Measurements from ENCODE around the gene NF2.

The NF2 gene

GRCh38 chr22:29567338-29567737 is 36.1 kb upstream of the NF2 start:
- no peak overlapping the region for H3K4me3 ChIP-seq (ENCODE audit: low read depth, low read length)
- no peak for DNase-seq
- H3K27me3 ChIP-seq = no peaks in the 10 kb centered on the region
- TF ChIP-seq CTCF (IDR thresholded peaks at IDR 0.05; ENCODE audit: low read depth, low read length) = no peak
- no peaks in the 10 kb centered on the region for H3K4me1 ChIP-seq
- peaks cover 13% of the 10 kb centered on the region for H3K36me3 ChIP-seq
- H3K9me3 ChIP-seq = no peaks in the 10 kb centered on the region

- Histone ChIP-seq H3K4me3 (ENCODE audit: low read depth, low read length) (no peak overlapping the region), H3K27me3 (no peaks in the 10 kb centered on the region), H3K36me3 (peaks cover 12% of the 10 kb centered on the region), H3K4me1 (no peaks in the 10 kb centered on the region), H3K9me3 (no peaks in the 10 kb centered on the region)
- no peak for TF ChIP-seq CTCF (IDR thresholded peaks at IDR 0.05; ENCODE audit: low read depth, low read length)
- no peak for DNase-seq
These were observed 34.3 kb upstream of the NF2 start for GRCh38 chr22:29569011-29569678.

GRCh38 chr22:29570456-29570855 is 33.0 kb upstream of the NF2 start:
- Histone ChIP-seq H3K4me3 (ENCODE audit: low read depth, low read length) (no peak overlapping the region), H3K27me3 (no peaks in the 10 kb centered on the region), H3K36me3 (peaks cover 12% of the 10 kb centered on the region), H3K9me3 (no peaks in the 10 kb centered on the region), H3K4me1 (no peaks in the 10 kb centered on the region)
- TF ChIP-seq CTCF (IDR thresholded peaks at IDR 0.05; ENCODE audit: low read depth, low read length) = no peak
- no peak for DNase-seq

GRCh38 chr22:29570912-29571549 is 32.4 kb upstream of the NF2 start:
- TF ChIP-seq CTCF (IDR thresholded peaks at IDR 0.05; ENCODE audit: low read depth, low read length) = no peak
- H3K4me1 ChIP-seq = no peaks in the 10 kb centered on the region
- no peaks in the 10 kb centered on the region for H3K9me3 ChIP-seq
- H3K36me3 ChIP-seq = peaks cover 12% of the 10 kb centered on the region
- no peaks in the 10 kb centered on the region for H3K27me3 ChIP-seq
- no peak for DNase-seq
- no peak overlapping the region for H3K4me3 ChIP-seq (ENCODE audit: low read depth, low read length)

- no peak for DNase-seq
- peaks cover 2% of the 10 kb centered on the region; the same call in 1 of the 2 replicates for H3K4me1 ChIP-seq
- no peak overlapping the region for H3K4me3 ChIP-seq (ENCODE audit: low read depth, low read length)
- H3K27me3 ChIP-seq = no peaks in the 10 kb centered on the region
- H3K36me3 ChIP-seq = no peaks in the 10 kb centered on the region
- H3K9me3 ChIP-seq = no peaks in the 10 kb centered on the region
- no peak for TF ChIP-seq CTCF (IDR thresholded peaks at IDR 0.05; ENCODE audit: low read depth, low read length)
These were observed 28.5 kb upstream of the NF2 start for GRCh38 chr22:29574762-29575450.

All from BE2C (cell line).